GM23248 (cell line): ENCODE measurements around the gene GDAP2.

Experiments
- EZH2 ChIP-seq: fragments of 200-600 bp; sonication (generic); IDR thresholded peaks from 2 replicates; pipeline ENCODE4 v1.6.1; 2018; ENCODE audit warnings: antibody characterized with exemption, mild to moderate bottlenecking; ENCODE audit not compliant: insufficient read depth, poor library complexity, severe bottlenecking
- EZH2phosphoT487 ChIP-seq: fragments of 200-600 bp; sonication (generic); IDR thresholded peaks from 2 replicates; pipeline ENCODE4 v1.6.1; 2018; ENCODE audit warnings: antibody characterized with exemption, moderate library complexity, mild to moderate bottlenecking, low read depth; ENCODE audit not compliant: insufficient read depth

- TF ChIP-seq EZH2 (no peak), EZH2phosphoT487 (no peak)
Measured at GRCh38 chr1:117970252-117970651, 40.8 kb upstream of the GDAP2 start.
